ENCODE data around the gene RFTN1.
A peak's percentile ranks its signal among the peaks of the same experiment; 100 is the strongest.

Gene RFTN1

GRCh38 chr3:16513141-16514020 is at the start of gene RFTN1:
TSS of gene RFTN1 (minus strand) at chr3:16513699. CDS start at chr3:16493869, 19,830 bp downstream.
- DNase-seq: peak; percentile 24

GRCh38 chr3:16559653-16560365 is 46.3 kb upstream of the RFTN1 start:
- no peak for DNase-seq

DNA sequence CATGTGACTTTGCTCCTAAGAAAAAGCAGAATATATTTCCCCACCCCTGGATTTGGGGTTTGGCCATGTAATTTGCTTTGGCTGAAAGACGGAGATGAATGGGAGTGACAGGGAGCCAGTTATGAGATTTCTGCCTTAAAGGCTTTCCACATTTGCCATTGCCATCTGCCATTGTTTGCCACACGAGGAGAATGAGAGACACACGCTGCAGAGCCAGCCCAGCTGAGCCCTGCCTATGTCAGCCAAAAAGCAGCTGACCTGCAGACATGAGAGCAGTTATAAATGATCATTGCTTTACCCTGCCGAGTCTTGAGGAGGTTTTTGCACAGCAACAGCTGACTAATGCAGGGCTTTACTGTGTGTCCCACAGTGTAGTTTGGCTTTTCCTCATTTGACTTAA is 40.6 kb upstream of the RFTN1 start:
- no peak for DNase-seq

- no peak for DNase-seq
These were observed 39.3 kb upstream of the RFTN1 start for GRCh38 chr3:16552757-16553156.

GRCh38 chr3:16551342-16551976 is 38.0 kb upstream of the RFTN1 start:
- no peak for DNase-seq

GRCh38 chr3:16550676-16551341 is 37.3 kb upstream of the RFTN1 start:
- peak; percentile 48 for DNase-seq

DNA sequence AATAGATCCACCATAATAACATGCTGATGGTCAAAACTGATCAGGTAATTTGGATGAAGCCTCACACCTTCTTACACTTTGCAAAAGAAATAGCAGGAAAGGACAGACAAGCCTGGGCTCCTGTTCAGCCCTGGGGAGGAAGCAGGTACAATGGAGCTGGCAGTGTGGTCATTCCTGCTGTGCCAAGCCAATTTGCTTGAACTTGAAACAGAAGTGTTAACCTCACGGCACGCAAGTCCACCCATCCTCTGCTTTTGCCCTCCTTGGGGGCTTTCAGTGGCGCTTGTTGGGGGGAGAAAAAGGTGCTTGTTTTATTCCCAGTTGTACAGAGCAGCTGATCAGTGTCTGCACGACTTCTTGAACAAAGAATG is 36.8 kb upstream of the RFTN1 start:
- DNase-seq: no peak

GRCh38 chr3:16548721-16549120 is 35.2 kb upstream of the RFTN1 start:
- DNase-seq: no peak

GRCh38 chr3:16547561-16548357 is 34.3 kb upstream of the RFTN1 start:
- DNase-seq: no peak

GRCh38 chr3:16546186-16547010 is 32.9 kb upstream of the RFTN1 start:
- no peak for DNase-seq

GRCh38 chr3:16545413-16546185 is 32.1 kb upstream of the RFTN1 start:
- no peak for DNase-seq

GRCh38 chr3:16543242-16543864 is 29.9 kb upstream of the RFTN1 start:
- DNase-seq: no peak

- no peak for DNase-seq
These were observed 25.0 kb upstream of the RFTN1 start for GRCh38 chr3:16538507-16538906.

DNA sequence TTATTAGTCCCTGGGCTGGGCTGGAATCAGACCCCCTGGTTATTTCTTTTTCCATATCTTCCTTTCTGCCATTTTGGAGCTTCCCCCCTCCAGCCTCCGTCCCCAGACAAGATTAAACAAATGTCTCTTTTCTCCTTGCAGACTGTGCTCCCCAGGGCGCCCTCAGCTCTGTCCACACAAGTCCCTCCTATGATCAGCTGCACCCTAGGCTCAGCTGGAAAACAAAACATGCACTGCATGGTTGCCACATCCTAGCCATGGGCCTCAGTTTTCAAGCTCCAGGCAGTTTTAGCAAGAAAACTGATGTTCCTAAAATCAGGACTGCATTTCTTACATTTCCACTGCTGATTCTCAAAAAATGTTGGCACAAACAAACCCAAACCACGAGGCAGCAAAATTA is 23.5 kb upstream of the RFTN1 start:
- no peak for DNase-seq

DNA sequence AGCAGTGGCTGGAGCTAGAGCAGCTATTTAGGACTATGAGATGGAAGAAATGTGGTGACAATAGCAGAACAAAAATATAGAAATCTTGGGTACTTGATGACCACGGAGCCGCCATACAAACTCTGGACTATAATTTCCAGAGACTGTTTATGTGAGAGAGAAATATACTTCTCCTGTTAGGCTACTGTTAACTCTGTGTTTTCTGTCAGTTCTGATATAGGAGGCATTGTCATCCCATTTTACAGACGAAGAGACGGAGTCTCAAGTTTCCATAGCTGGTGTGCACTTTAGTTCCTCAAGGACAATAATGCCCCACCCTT is 22.8 kb upstream of the RFTN1 start:
- DNase-seq: no peak

DNA sequence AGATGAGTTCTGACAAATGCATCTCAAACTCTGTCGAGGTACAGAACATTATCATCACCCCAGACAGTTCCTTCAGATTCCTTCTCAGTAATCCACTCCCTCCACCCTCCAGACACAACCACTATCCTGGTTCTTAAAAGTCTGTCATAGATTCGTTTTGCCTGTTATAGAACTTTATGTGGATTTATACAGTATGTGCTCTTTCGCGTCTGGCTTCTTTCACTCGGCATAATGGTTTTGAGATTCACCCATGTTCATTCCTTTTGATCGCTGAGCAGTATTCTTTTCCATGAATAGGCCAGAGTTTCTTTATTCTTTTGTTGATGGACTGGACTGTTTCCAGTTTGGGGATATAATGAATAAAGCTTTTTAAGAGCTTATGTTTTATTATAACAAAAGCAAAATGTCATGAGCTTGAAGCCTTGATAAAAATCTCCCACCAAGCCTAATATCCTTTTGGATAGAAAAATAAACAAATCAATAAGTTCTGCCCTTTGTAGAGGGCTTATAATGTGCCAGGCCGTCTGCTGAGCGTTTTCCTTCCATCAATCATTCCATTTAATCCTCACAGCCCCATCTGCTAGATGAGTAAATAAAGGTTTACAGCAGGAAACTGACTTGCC is 21.3 kb upstream of the RFTN1 start:
- no peak for DNase-seq

GRCh38 chr3:16533928-16534574 is 20.6 kb upstream of the RFTN1 start:
- no peak for DNase-seq

DNA sequence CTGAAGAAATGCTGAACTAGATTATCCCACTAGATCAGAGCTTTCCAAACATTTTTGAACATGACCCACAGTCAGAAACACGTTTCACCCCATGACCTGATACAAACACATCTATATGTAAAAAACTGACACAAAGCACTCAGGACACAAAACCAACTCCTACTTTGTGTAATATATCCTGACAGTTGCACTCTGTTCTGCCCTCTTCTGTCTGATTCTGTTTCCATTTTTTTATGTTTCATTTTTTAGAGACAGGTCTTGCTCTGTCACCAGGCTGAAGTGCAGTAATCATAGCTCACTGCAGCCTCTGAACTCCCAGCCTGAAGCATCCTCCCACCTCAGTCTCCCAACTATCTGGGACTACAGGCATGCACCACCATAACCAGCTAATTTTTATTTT is 15.8 kb upstream of the RFTN1 start:
- no peak for DNase-seq

- no peak for DNase-seq
These were observed 15.1 kb upstream of the RFTN1 start for GRCh38 chr3:16528581-16528993.
